Measurements from ENCODE around the gene LIG1.
A peak's percentile ranks its signal among the peaks of the same experiment; 100 is the strongest.

GRCh38 chr19:48085904-48086864, 84.0 kb downstream of the LIG1 start:
- peak; percentile 24 for TF ChIP-seq CTCF (IDR thresholded peaks at IDR 0.05; ENCODE audit: insufficient read depth, low read length, poor library complexity, severe bottlenecking)
- TF ChIP-seq EZH2phosphoT487 (conservative IDR thresholded peaks at IDR 0.05; ENCODE audit: low read length), result no peak

Measured in SU-DHL-6 (cell line).